Adrenal gland (tissue), 5 donors: ENCODE results near the gene BRD1.

Source experiments
- POLR2A ChIP-seq, 2 donors: fragments of 450-650 bp; IDR thresholded peaks; one replicate each; pipeline ENCODE4 v1.6.1; 2017; ENCODE audit warnings: antibody characterized with exemption in 2 of 2, mild to moderate bottlenecking in 2 of 2, moderate library complexity in 1 of 2
- TF ChIP-seq, protein P1 (sequence below), 6 experiments: fragments of 450-650 bp in 4 of 6; fragments of 200-600 bp in 2 of 6; sonication (generic) in 1 of 6; IDR thresholded peaks; 1 replicate in 5 of 6; 2 replicates in 1 of 6; pipeline versions ENCODE4 v1.5.1 to v1.8.0; 2016 to 2021; ENCODE audit warnings: antibody characterized with exemption in 6 of 6, mild to moderate bottlenecking in 2 of 6, moderate library complexity in 1 of 6
- donor health status: DM: no; HTN: no; CAD: no.

DNA sequence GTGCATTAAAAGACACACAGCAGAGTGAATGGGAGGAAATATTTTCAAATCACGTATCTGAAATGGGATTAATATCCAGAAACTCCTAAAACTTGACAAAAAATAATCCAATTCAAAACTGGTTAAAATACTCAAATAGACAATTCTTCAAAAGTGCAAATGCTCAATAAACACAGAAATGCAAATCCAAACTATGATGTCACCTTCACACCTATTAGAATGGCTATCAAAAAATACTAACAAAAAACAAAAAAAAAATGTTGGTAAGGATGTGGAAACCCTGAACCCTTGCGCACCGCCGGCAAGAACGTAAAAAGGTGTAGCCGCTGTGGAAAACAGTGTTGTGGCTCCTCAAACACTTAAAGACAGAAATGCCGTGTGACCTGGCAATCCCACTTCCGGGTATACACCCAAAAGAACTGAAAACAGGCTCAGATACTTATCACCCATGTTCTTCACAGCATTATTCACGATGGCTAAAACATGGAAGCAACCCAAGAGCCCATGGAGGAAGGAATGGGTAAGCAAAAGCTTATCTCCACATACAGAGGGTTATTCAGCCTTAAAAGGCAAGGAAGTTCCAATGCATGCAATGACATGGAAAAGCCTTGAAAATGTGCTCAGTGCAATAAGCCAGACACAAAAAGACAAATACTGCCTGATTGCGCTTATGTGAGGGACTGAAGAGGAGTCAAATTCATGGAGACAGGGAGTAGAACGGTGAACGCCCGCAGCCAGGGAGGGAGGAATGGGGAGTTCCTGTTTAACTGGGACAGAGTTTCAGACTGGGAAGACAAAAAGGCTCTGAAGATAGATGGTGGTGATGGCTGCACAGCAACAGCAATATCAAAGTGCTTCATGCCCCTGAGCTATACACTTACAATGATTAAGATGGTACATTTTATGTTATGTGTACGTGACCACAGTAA, 19.6 kb downstream of the BRD1 start:
- TF ChIP-seq POLR2A (IDR thresholded peaks at IDR 0.05): no peak
- TF ChIP-seq, protein P1, sequence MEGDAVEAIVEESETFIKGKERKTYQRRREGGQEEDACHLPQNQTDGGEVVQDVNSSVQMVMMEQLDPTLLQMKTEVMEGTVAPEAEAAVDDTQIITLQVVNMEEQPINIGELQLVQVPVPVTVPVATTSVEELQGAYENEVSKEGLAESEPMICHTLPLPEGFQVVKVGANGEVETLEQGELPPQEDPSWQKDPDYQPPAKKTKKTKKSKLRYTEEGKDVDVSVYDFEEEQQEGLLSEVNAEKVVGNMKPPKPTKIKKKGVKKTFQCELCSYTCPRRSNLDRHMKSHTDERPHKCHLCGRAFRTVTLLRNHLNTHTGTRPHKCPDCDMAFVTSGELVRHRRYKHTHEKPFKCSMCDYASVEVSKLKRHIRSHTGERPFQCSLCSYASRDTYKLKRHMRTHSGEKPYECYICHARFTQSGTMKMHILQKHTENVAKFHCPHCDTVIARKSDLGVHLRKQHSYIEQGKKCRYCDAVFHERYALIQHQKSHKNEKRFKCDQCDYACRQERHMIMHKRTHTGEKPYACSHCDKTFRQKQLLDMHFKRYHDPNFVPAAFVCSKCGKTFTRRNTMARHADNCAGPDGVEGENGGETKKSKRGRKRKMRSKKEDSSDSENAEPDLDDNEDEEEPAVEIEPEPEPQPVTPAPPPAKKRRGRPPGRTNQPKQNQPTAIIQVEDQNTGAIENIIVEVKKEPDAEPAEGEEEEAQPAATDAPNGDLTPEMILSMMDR (IDR thresholded peaks at IDR 0.05): no peak
